Activated CD4-positive, alpha-beta T cell treated with anti-CD3 and anti-CD28 coated beads for 36 hours (primary cell): Measurements from ENCODE around the gene ARL6IP4. TPM values are rescaled to one million over a fixed set of nuclear protein-coding genes. Genes with fewer than 3 reads are reported as not detected.

Experiments
- ATAC-seq: fragments of 200-7000 bp; cut with Tn5 transposase; one replicate; pipeline ENCODE4 v1.10.0; 2021; ENCODE audit warnings: mild to moderate bottlenecking, moderate library complexity
- CTCF ChIA-PET: fragments of 350-600 bp; sonication (Branson Sonifier 250); formaldehyde crosslinking; loops from one replicate; lab custom pipeline; 2021; ENCODE audit warnings: antibody characterized with exemption; lab: Charles Lee
- POLR2A ChIA-PET: fragments of 350-600 bp; sonication (Branson Sonifier 250); formaldehyde crosslinking; loops from one replicate; lab custom pipeline; 2021; ENCODE audit warnings: antibody characterized with exemption, inconsistent platforms; lab: Charles Lee
- DNase-seq: peaks from one replicate; pipeline ENCODE4 v3.0.0-alpha.2; 2020
- H3K27ac Mint-ChIP-seq: one replicate; pipeline ENCODE4 v1.8.0; 2021; ENCODE audit warnings: mixed read lengths
- H3K27me3 Mint-ChIP-seq: one replicate; pipeline ENCODE4 v1.8.0; 2021; ENCODE audit warnings: mixed read lengths
- H3K36me3 Mint-ChIP-seq: one replicate; pipeline ENCODE4 v1.8.0; 2021; ENCODE audit warnings: low read depth, mixed read lengths
- H3K4me1 Mint-ChIP-seq: one replicate; pipeline ENCODE4 v1.8.0; 2021; ENCODE audit warnings: mixed read lengths
- H3K4me3 Mint-ChIP-seq: one replicate; pipeline ENCODE4 v1.8.0; 2021; ENCODE audit warnings: mild to moderate bottlenecking, moderate library complexity, mixed read lengths
- H3K9me3 Mint-ChIP-seq: one replicate; pipeline ENCODE4 v1.8.0; 2021; ENCODE audit warnings: low read depth, mixed read lengths
- intact Hi-C, 2 experiments: fragments of 100-400 bp; cut with DNase I in 1 of 2; cut with micrococcal nuclease in 1 of 2; formaldehyde crosslinking; loops; one replicate each; pipeline versions ENCODE4 v1.14.2 to v1.15.1; 2022 to 2024; cut with DNase I, micrococcal nuclease
- microRNA-seq: library from miRNA; unstranded; fragments of <30 nt; microRNA quantifications from one replicate; pipeline ENCODE4 v1.2.0, GENCODE V29; 2021; ENCODE audit warnings: borderline replicate concordance
- total RNA-seq, 2 experiments: library from RNA; stranded (reverse); gene quantifications; one replicate each; pipeline ENCODE4 v1.2.3, GENCODE V29; 2021

Gene ARL6IP4
- total RNA-seq, 2 experiments from 2014 or later, result 141 to 163 TPM

DNA sequence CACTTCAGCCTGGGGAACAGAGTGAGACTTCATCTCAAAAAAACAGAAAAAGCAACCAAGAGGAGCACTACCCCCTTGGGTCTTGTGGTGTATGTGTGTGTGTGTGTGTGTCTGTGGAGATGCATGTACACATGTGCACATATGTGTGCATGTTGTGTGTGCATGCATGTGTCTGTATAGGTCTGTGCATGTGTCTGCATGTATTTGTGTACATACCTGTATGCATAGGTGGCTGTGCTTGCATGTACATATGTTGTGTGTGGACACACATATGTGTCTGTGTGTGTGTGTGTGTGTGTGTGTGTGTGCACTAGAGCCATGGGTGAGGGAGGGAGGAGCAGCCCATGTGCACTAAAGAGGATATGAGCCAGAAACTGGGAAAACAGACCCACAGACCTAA is 49.1 kb downstream of the ARL6IP4 start:
- Mint-ChIP-seq H3K27ac (no peak overlapping the region), H3K36me3 (peaks cover 6% of the 10 kb centered on the region), H3K9me3 (no peaks in the 10 kb centered on the region), H3K27me3 (no peaks in the 10 kb centered on the region), H3K4me3 (no peak overlapping the region), H3K4me1 (peaks cover 34% of the 10 kb centered on the region)
- ATAC-seq (no peak), DNase-seq (no peak)
- intact Hi-C loops, result no loop called here
- ChIA-PET CTCF (interaction anchor here (1.4 kb wide), 1 partner anchor 209 kb away, joined by 3 read pairs; no protein-coding TSS in a partner anchor), POLR2A (no interaction called here)

DNA sequence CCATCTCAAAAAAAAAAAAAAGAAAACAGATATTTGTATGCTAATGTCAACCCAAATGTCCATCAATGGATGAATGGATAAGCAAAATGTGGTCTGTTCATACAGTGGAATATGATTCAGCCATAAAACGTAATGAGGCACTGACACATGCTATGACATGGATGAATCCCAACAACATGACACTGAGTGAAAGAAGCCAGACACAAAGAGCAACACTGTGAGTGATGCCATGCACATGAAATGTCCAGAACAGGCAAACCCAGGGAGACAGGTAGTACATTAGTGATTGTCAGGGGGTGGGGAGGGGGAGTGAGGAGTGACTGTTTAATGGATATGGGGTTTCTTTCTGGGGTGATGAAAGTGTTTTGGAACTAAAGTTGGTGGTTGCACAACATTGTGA is 50.2 kb downstream of the ARL6IP4 start:
- Mint-ChIP-seq H3K27ac (no peak overlapping the region), H3K27me3 (no peaks in the 10 kb centered on the region), H3K9me3 (no peaks in the 10 kb centered on the region), H3K4me3 (no peak overlapping the region), H3K4me1 (peaks cover 28% of the 10 kb centered on the region), H3K36me3 (peaks cover 6% of the 10 kb centered on the region)
- ATAC-seq (no peak), DNase-seq (no peak)
- intact Hi-C loops, result no loop called here
- POLR2A ChIA-PET, result no interaction called here
- CTCF ChIA-PET, result no interaction called here

DNA sequence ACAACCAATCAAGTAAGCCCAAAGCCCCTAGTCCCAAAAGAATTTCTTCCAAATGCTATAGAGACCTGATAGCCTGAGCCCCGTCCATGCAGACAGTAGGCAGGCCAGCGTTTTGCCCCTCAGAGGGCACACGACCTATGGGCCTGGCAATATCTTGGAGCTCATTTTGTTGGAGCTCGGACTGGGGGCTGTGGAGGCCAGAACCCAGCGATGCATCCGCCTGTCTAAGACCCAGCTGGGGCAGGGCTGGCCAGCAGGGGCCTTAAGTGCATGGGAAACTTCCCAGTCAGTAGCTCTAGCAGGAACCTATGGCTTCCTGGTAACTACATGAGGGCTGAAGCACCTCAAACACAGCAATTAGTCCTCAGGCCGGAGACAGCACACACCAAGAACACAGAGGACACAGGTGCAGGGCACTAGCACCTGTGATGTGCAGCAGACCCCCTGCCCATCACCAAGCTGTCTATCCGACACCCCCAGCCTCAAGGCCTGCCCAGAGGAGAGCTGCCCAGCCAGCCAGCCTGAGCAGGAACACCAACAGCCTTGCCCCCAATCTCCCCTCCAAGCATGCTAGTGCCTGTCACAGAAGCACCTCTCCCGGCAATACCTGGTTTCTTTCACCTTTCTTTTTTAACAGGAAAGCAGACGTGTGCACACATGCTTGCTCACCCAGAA is 50.8 kb downstream of the ARL6IP4 start:
- intact Hi-C loops, result no loop called here
- Mint-ChIP-seq H3K4me1 (peaks cover 28% of the 10 kb centered on the region), H3K27me3 (no peaks in the 10 kb centered on the region), H3K36me3 (peaks cover 6% of the 10 kb centered on the region), H3K4me3 (no peak overlapping the region), H3K9me3 (no peaks in the 10 kb centered on the region), H3K27ac (no peak overlapping the region)
- CTCF ChIA-PET, result interaction anchor here (0.6 to 1.0 kb wide), 2 partner anchors 12 to 169 kb away, joined by 3 read pairs; no protein-coding TSS in a partner anchor
- no peak for DNase-seq
- ATAC-seq, result no peak
- POLR2A ChIA-PET, result interaction anchor here (0.6 to 0.8 kb wide), 2 partner anchors 56 to 203 kb away, joined by 3 read pairs; partner anchors contain the start of gene OGFOD2

Small RNA genes within 50 kb of the gene (microRNA-seq; reads per million reads assigned to microRNA genes)
- not detected for gene MIR4304

Other genes with a start within 250 kb of the ARL6IP4 start
- under 1 TPM; 0.39 to 0.67 TPM for gene HCAR1, start 249.8 kb upstream of the ARL6IP4 start, total RNA-seq
- gene DENR, start 227.9 kb upstream of the ARL6IP4 start, total RNA-seq, result 10 to 100 TPM; 64.1 to 76.9 TPM
- gene CCDC62, start 206.1 kb upstream of the ARL6IP4 start, total RNA-seq, result 1 to 10 TPM in 1 of 2 experiments, under 1 TPM in 1; 0.63 to 1.3 TPM
- gene HIP1R, start 145.2 kb upstream of the ARL6IP4 start, total RNA-seq, result 10 to 100 TPM; 17.1 to 20.9 TPM
- gene VPS37B, start 84.6 kb upstream of the ARL6IP4 start, total RNA-seq, result 10 to 100 TPM in 1 of 2 experiments, 1 to 10 TPM in 1; 9.4 to 11.4 TPM
- gene ABCB9, start 14.2 kb upstream of the ARL6IP4 start, total RNA-seq, result 1 to 10 TPM; 3.8 to 6.3 TPM
- 10 to 100 TPM; 20.2 to 30.8 TPM for gene OGFOD2, start 5.4 kb upstream of the ARL6IP4 start, total RNA-seq
- gene PITPNM2, start 170.4 kb downstream of the ARL6IP4 start, total RNA-seq, result 1 to 10 TPM; 8.3 to 9.5 TPM